Measurements from ENCODE around the gene NRG2. TPM values are rescaled to one million over a fixed set of nuclear protein-coding genes. Genes with fewer than 3 reads are reported as not detected.

The NRG2 gene
- total and polyA plus RNA-seq, 2 of the 8 experiments (the other 6 are each of a cell fraction or from before 2014, with no cell fraction given), result 0.27 to 0.54 TPM

DNA sequence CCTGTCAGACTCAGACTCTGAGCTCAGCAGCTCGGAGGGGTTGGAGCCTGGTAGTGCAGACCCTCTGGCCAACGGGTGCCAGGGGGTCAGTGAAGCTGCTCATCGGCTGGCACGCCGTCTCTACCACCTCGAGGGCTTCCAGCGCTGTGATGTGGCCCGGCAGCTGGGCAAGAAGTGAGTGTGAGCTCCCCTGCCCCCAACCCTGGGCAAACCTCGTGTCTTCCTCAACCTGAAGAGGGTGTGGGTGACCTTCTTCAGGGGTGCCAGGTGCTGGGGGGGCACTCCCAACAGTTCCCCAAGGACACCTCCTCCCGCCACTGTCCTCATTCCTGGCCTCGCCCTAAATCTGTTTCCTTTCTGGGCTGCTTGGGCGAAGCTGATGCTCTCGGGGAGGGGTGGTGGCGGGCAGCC, 228.9 kb downstream of the NRG2 start:
- Histone ChIP-seq H3K23me2 (ENCODE audit: low read depth, low read length) (no peaks in the 10 kb centered on the region), H2BK15ac (ENCODE audit: low read length) (no peak overlapping the region), H3K4me2 (ENCODE audit: insufficient read depth in 1 of 2, low read depth in 2 of 2, low read length in 2 of 2) (no peak overlapping the region), H2AK5ac (ENCODE audit: low read depth, low read length) (no peak overlapping the region), H3K4me1 (replicated peaks in 1 of 4; ENCODE audit: control insufficient read depth in 3 of 4, insufficient read depth in 4 of 4, low read length in 3 of 4) (no peaks in the 10 kb centered on the region), H3K27me3 (replicated peaks in 1 of 4; ENCODE audit: control insufficient read depth in 3 of 4, extremely low read depth in 1 of 4, insufficient read depth in 3 of 4, low read length in 3 of 4) (peaks cover 0 to 2% (median 0%) of the 10 kb centered on the region in 4 experiments; a peak in 1 of 7 replicates), H3K4me3 (ENCODE audit: extremely low read depth in 1 of 4, insufficient read depth in 2 of 4, low read depth in 3 of 4, low read length in 4 of 4) (no peak overlapping the region), H3K36me3 (ENCODE audit: control insufficient read depth in 2 of 4, insufficient read depth in 4 of 4, low read length in 3 of 4) (no peaks in the 10 kb centered on the region), H2BK20ac (ENCODE audit: low read length) (no peak overlapping the region), H4K91ac (replicated peaks; ENCODE audit: insufficient read length, low read length) (no peak overlapping the region), H3K4ac (replicated peaks; ENCODE audit: insufficient read length, low read depth, low read length) (no peak overlapping the region), H4K20me1 (replicated peaks in 1 of 2; ENCODE audit: control insufficient read depth in 1 of 2, insufficient read depth in 2 of 2, low read length in 2 of 2) (no peaks in the 10 kb centered on the region), H2BK12ac (ENCODE audit: low read depth, low read length) (no peak overlapping the region), H3K14ac (ENCODE audit: insufficient read length) (no peak overlapping the region), H3K56ac (replicated peaks; ENCODE audit: insufficient read length, low read depth, low read length) (no peak overlapping the region), H2AFZ (ENCODE audit: low read length) (no peak overlapping the region), H3K9ac (replicated peaks in 1 of 4; ENCODE audit: extremely low read depth in 1 of 4, low read depth in 3 of 4, low read length in 3 of 4) (no peak overlapping the region), H3K79me1 (ENCODE audit: low read depth, low read length) (no peaks in the 10 kb centered on the region), H4K8ac (ENCODE audit: extremely low read depth, insufficient read depth, low read length) (no peak overlapping the region), H3K18ac (ENCODE audit: extremely low read depth, low read length) (no peak overlapping the region), H4K5ac (ENCODE audit: insufficient read length, low read depth, low read length) (no peak overlapping the region), H3K79me2 (ENCODE audit: control insufficient read depth in 1 of 2, insufficient read depth in 2 of 2, low read length in 2 of 2) (no peaks in the 10 kb centered on the region), H2BK5ac (ENCODE audit: low read depth, low read length) (no peak overlapping the region), H3K23ac (ENCODE audit: insufficient read length) (no peak overlapping the region), H3K27ac (ENCODE audit: low read depth, low read length) (no peak overlapping the region), H3K9me3 (ENCODE audit: insufficient read depth in 2 of 2, low read depth in 1 of 2, low read length in 1 of 2) (no peaks in the 10 kb centered on the region), H2BK120ac (replicated peaks; ENCODE audit: low read depth, low read length) (no peak overlapping the region)
- TF ChIP-seq SIRT6 (IDR thresholded peaks at IDR 0.05; ENCODE audit: low read length) (no peak), JUND (IDR thresholded peaks at IDR 0.05; ENCODE audit: low read length) (no peak), CBX5 (IDR thresholded peaks at IDR 0.05; ENCODE audit: low read depth, low read length) (no peak)
- TF ChIP-seq, protein P1, sequence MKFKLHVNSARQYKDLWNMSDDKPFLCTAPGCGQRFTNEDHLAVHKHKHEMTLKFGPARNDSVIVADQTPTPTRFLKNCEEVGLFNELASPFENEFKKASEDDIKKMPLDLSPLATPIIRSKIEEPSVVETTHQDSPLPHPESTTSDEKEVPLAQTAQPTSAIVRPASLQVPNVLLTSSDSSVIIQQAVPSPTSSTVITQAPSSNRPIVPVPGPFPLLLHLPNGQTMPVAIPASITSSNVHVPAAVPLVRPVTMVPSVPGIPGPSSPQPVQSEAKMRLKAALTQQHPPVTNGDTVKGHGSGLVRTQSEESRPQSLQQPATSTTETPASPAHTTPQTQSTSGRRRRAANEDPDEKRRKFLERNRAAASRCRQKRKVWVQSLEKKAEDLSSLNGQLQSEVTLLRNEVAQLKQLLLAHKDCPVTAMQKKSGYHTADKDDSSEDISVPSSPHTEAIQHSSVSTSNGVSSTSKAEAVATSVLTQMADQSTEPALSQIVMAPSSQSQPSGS (IDR thresholded peaks at IDR 0.05; ENCODE audit: low read length), result no peak
- FAIRE-seq (no peak), DNase-seq (ENCODE audit: low read depth in 1 of 2, low spot score in 2 of 2) (no peak)
- ChIA-PET CTCF (ENCODE audit: partially characterized antibody) (interaction anchor here (1.0 to 2.3 kb wide), 7 partner anchors 12 to 154 kb away, joined by 4 to 10 read pairs (median 6); no protein-coding TSS in a partner anchor), POLR2A (ENCODE audit: partially characterized antibody) (no interaction called here)
- WGBS, 2 experiments (ENCODE audit: extremely low coverage in 1 of 2, insufficient coverage in 1 of 2, insufficient read length in 1 of 2, insufficient replicate concordance in 2 of 2, low coverage in 1 of 2, low lambda C conversion rate in 2 of 2, missing lambda C conversion rate in 1 of 2), result 91% methylated on average over 13 of the region's 14 CpGs; no CpG with 5 or more reads in 1 of the 2 experiments

Data from H1 (cell line).